ENCODE results near the gene GALNT18.

Gene GALNT18

GRCh38 chr11:11335043-11335442, 286.8 kb downstream of the GALNT18 start:
- DNase-seq: no peak

DNA sequence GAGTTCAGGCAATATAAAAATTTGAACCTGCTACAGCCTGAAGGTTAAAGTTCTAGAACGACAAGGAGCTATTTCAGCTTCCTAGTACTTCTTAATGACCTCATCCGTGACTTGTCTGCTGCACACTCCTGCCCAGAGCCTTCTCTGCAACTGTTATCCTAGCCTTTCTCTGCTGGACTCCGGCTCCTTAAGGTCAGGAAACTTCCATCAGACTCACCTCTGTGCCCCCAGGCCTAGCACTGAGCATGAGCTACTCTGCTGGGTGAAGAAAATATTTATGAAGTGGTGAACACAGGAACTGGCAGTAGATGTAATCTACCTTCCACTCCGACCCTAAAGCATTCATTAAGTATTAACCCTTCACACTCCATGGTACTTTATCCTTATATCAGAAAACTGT, 287.2 kb downstream of the GALNT18 start:
- no peak for DNase-seq

DNA sequence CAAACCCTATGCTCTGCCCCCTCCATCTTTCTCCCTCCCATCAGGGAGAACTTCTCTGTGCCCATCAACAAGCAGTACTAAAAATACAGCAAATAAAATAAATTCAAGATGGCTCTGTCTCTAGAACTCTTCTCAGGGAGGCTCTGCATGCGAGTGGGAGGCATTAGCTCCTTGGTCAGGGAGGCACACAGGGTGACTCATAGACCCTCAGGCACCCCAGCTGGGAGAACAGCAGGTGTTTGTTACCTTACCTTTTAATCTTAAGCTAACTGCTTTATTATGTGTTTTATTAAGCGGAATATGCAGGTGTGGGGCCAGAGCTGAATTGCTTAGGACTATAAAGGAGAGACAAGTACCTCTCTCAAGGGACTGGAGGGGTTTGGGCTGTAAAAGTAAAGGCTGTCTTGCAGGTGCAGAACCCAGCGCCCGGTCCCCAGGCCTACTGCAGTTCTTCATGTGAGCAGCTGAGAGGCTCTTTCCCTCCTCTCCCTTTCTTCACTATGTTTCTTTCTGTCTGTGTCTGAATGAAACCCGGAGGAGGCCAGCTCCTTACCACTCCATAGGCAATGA, 289.6 kb downstream of the GALNT18 start:
- DNase-seq: no peak

DNA sequence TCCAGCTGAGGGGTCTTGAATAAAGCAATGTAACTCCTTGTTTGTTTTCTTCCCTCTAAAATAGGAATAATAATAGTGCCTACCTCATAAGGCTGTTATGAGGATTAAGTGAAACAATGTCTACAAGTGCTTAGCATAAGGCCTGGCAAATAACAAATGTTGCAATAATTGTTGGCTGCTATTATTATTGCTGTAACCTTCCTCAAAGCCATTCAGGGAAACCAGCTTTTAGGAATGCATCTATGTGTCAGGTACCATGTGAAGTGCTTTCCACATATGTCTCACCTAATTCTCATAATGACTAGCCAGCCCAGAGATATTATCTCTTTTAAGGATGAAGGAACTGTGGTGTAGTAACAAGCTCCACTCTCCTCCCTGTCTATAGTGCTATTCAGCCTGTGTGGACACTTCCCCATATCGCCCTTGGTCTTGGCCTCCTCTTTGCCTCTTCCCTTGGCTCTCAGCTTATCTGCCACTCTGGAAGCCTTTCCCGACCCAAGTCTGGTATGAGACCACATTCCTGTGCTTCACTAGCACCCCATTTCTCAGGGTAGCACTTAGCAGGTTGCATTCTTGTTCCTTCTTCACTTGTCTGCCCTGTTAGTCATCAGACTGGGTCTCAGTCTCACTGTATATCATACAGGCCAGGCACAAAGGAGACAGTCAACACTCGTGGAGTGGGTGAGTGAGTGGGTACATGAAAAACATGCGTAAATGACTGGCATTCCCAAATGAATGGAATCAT, 292.6 kb downstream of the GALNT18 start:
- no peak for DNase-seq

GRCh38 chr11:11324090-11324489, 297.7 kb downstream of the GALNT18 start:
- no peak for DNase-seq

GRCh38 chr11:11322101-11322500, 299.7 kb downstream of the GALNT18 start:
- DNase-seq: no peak

DNA sequence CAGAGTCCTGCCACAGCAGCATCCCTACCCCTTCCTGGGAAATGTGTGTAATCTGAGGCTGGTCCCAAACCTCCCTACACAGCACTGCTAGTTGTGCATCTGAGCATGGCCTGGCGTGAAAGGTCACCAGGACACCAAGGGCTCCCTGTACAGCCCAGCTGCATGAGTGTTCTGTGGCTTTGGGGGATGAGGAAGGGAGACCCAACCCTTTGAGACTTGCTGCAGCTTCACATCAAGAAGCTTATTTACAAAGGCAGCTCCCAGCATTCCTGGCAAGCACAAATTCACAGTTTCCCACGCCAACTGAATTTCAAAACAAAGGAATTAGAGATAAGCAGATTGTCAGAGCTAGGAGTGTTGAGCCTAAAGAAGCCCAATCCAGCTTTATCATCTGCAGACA, 301.0 kb downstream of the GALNT18 start:
- DNase-seq: no peak

- DNase-seq: no peak
Measured at GRCh38 chr11:11318961-11319360, 302.8 kb downstream of the GALNT18 start.

GRCh38 chr11:11318461-11318860, 303.3 kb downstream of the GALNT18 start:
- DNase-seq: no peak

DNA sequence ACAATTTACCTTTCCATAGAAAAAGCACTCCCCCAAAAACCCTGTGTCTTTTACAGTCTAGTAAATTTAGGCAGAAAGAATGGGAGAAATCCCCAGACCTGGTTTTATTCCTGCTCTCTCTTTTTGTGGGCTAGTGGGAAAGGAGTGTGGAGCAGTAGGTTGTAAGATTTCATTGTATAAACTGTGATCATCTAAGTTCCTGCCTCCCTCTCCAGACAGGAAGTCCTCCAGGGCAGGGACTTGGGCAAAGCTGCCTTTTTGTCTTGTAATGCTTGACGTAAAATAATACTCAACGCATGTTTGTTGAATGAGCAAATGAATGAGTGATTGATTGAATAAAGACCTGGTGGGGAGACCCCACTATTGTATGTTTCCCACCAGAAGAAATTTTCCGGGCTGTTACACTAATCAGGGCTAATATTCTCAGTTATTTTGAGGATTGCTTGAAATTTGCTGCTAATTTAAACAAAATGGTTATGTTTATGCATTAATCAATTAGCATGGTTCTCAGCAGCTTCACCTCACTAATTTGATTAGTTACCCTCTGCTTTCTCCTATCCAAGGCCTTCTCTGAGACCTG, 305.1 kb downstream of the GALNT18 start:
- DNase-seq: no peak

DNA sequence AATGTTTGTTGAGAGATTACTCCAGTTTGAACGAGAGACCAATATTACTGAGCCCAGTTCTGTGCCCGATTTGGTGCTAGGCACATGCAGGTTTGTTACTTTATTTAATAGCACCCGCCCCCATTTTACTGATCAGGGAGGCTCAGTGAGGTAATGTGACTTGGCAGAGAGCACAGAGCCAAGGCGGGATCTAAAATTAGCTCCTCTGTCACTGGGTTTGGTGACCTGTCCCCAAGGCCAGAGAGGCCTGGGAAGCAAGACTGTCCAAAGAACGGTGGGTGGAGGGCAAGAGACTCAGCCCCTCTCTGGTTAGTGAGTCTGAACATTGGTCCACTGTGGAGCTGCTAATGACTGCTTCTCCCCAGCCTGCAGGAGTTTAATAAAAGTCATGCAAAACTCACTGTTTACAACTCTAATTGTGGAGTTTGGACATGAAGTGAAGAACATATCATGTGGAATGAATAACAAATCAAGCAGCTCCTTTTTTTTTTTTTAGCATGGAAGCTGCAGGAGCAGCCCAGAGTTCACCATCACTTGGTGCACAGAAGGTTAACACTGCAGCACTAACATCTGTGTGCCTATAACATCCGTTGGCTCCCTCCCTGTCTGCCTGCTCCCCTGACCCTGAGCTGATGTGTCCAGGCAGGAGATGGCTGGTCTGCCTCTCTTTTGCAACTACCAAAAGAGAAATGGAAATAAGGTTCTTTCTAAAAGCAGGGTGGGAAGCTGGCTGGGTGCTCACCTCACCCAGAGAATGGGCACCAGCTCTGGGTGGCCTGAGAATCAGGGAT, 307.7 kb downstream of the GALNT18 start:
- DNase-seq: no peak

GRCh38 chr11:11313426-11313825, 308.4 kb downstream of the GALNT18 start:
- DNase-seq: no peak

- no peak for DNase-seq
Measured at GRCh38 chr11:11312738-11313137, 309.1 kb downstream of the GALNT18 start.

- peak; percentile 52 to 80 for DNase-seq
Measured at GRCh38 chr11:11311169-11311568, 310.6 kb downstream of the GALNT18 start.

GRCh38 chr11:11309906-11310305, 311.9 kb downstream of the GALNT18 start:
- DNase-seq: no peak

- DNase-seq: no peak
Measured at GRCh38 chr11:11308249-11308648, 313.6 kb downstream of the GALNT18 start.

GRCh38 chr11:11306855-11307254, 314.9 kb downstream of the GALNT18 start:
- no peak for DNase-seq

DNA sequence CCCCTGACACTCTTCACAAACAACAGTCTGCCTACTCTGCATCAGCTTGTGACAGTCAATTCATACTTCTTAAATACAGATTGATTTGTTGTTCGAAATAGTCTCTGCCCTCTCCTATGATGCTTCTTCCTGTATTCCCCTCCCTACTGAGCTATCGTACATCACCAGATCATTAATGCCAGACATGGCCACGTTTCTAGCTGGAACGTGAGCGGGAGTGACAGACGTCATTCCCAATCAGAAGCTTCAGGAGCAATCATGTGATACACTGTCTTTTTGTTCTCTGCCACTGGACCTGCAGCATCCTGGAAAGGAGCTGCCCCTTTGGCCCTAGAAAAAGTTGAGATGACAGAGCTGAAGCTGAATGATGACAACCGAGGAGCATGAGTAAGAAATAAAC, 317.3 kb downstream of the GALNT18 start:
- DNase-seq: no peak

DNA sequence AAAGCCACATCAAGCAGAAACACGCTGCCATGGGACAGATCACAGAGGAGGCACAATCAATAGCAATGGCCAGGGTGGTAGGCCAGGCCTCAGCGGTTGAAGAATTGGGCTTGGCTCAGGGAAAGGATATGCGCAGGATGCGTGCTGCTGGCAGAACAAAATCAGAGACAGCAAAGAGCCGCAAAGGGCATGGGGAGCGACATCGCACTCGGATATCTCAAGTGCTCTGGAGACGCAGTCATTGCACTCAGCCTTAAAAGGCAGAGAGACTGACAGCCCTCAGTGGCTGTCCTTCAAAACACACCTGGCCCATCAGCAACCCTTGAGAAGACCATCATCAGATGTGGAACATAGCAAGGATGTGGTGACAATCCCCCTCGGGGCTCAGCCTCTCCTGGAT, 319.2 kb downstream of the GALNT18 start:
- no peak for DNase-seq

GRCh38 chr11:11301212-11301611, 320.6 kb downstream of the GALNT18 start:
- DNase-seq: no peak

DNA sequence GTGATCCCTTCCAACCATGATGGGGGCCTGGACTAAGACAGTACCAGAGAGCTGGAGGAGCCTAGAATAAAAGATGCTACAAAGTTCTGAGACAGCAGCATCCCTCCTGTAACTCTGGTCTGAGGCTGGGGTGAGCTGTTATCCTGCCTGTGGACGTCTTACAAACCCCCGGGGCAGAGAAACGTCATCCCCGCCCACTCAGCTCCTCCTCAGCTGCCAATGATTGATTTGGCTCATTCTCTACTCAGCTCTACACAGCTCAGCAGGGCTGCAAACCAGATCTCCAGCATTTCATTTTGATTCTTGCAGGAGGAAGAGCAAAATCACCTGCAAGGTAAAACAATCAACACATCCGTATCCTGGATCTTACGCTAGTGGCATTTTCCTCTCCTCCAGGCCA, 324.2 kb downstream of the GALNT18 start:
- no peak for DNase-seq

- no peak for DNase-seq
Measured at GRCh38 chr11:11296434-11296833, 325.4 kb downstream of the GALNT18 start.

GRCh38 chr11:11294551-11294855, 327.3 kb downstream of the GALNT18 start:
- no peak for DNase-seq
